Liver (tissue), 9 donors: Measurements from ENCODE around the gene COCH. TPM values are rescaled to one million over a fixed set of nuclear protein-coding genes. Genes with fewer than 3 reads are reported as not detected.

Experiments
- DNase-seq: peaks from one replicate; pipeline ENCODE4 v3.0.0-alpha.2; 2017; ENCODE audit warnings: low spot score
- H3K27ac ChIP-seq, 2 donors: one replicate each; pipeline ENCODE4 v1.7.0; 2013; ENCODE audit warnings: inconsistent platforms in 2 of 2, low read length in 2 of 2, control low read depth in 1 of 2, low read depth in 1 of 2, mild to moderate bottlenecking in 1 of 2
- H3K27me3 ChIP-seq, 4 donors: one replicate each; pipeline versions ENCODE4 v1.6.1 to v1.7.0; 2013; ENCODE audit warnings: low read length in 3 of 4, inconsistent platforms in 1 of 4, mild to moderate bottlenecking in 1 of 4, moderate library complexity in 1 of 4; ENCODE audit not compliant: control insufficient read depth in 4 of 4, insufficient read depth in 4 of 4
- H3K36me3 ChIP-seq, 4 donors: one replicate each; pipeline versions ENCODE4 v1.6.1 to v1.7.0; 2013; ENCODE audit warnings: low read length in 3 of 4, mild to moderate bottlenecking in 3 of 4, low read depth in 1 of 4, moderate library complexity in 1 of 4; ENCODE audit not compliant: control insufficient read depth in 4 of 4, insufficient read depth in 3 of 4
- H3K4me1 ChIP-seq, 4 donors: one replicate each; pipeline versions ENCODE4 v1.6.1 to v1.7.0; 2013; ENCODE audit warnings: low read length in 3 of 4, mild to moderate bottlenecking in 3 of 4, moderate library complexity in 1 of 4; ENCODE audit not compliant: control insufficient read depth in 4 of 4, insufficient read depth in 4 of 4
- H3K4me3 ChIP-seq, 3 donors: one replicate each; pipeline versions ENCODE4 v1.6.1 to v1.7.0; 2013; ENCODE audit warnings: low read length in 3 of 3, control low read depth in 1 of 3, low read depth in 1 of 3, mild to moderate bottlenecking in 1 of 3
- H3K9ac ChIP-seq, 2 donors: one replicate each; pipeline ENCODE4 v1.7.0; 2013; ENCODE audit warnings: low read length in 2 of 2, mild to moderate bottlenecking in 2 of 2, moderate library complexity in 2 of 2, control low read depth in 1 of 2, low read depth in 1 of 2
- H3K9me3 ChIP-seq, 4 donors: one replicate each; pipeline versions ENCODE4 v1.6.1 to v1.7.0; 2013; ENCODE audit warnings: low read length in 3 of 4; ENCODE audit not compliant: control insufficient read depth in 4 of 4
- EGR1 ChIP-seq, 2 donors: IDR thresholded peaks; 2 replicates each; pipeline ENCODE4 v1.6.1; 2016 to 2018; ENCODE audit warnings: antibody characterized with exemption in 2 of 2, low read depth in 2 of 2
- FOXA1 ChIP-seq: IDR thresholded peaks from 2 replicates; pipeline ENCODE4 v1.6.1; 2016; ENCODE audit warnings: antibody characterized with exemption
- HNF4A ChIP-seq, 2 donors: conservative IDR thresholded peaks; 2 replicates each; pipeline ENCODE4 v1.6.1; 2016; ENCODE audit warnings: antibody characterized with exemption in 2 of 2, mild to moderate bottlenecking in 2 of 2
- HNF4G ChIP-seq: IDR thresholded peaks from 2 replicates; pipeline ENCODE4 v1.6.1; 2016; ENCODE audit warnings: antibody characterized with exemption
- RXRA ChIP-seq, 2 donors: IDR thresholded peaks; 2 replicates each; pipeline ENCODE4 v1.6.1; 2017 to 2018; ENCODE audit warnings: antibody characterized with exemption in 2 of 2, mild to moderate bottlenecking in 1 of 2
- SP1 ChIP-seq: IDR thresholded peaks from 2 replicates; pipeline ENCODE4 v1.6.1; 2018; ENCODE audit warnings: antibody characterized with exemption, mild to moderate bottlenecking
- TAF1 ChIP-seq: conservative IDR thresholded peaks from 2 replicates; pipeline ENCODE4 v1.6.1; 2016; ENCODE audit warnings: antibody characterized with exemption, mild to moderate bottlenecking
- YY1 ChIP-seq: IDR thresholded peaks from 2 replicates; pipeline ENCODE4 v1.6.1; 2016; ENCODE audit warnings: antibody characterized with exemption, mild to moderate bottlenecking
- WGBS: extraction: QIAGEN DNeasy Blood & Tissue Kit; methylation state at CpG from one replicate; pipeline ENCODE4 v1.1.7; 2013; 5-methylcytosine and 5-hydroxymethylcytosine counted together
- polyA plus RNA-seq, 2 donors: library from polyadenylated mRNA; stranded (reverse) in 1 of 2; unstranded in 1 of 2; fragments of 200-250 nt in 1 of 2; fragments of >200 nt in 1 of 2; fragmentation: Nextera tagmentation in 1 of 2; extraction: Ambion mirVana in 1 of 2; gene quantifications; one replicate each; pipeline versions ENCODE4 v1.2.1 to v1.2.3, GENCODE V29; 2013 to 2015
- total RNA-seq, 2 donors: library from RNA; depleted of rRNA; stranded (reverse); fragments of >200 nt; gene quantifications; one replicate each; pipeline ENCODE4 v1.2.3, GENCODE V29; 2014
- TF ChIP-seq, protein P1 (sequence below): IDR thresholded peaks from 2 replicates; pipeline ENCODE4 v1.6.1; 2016; ENCODE audit warnings: antibody characterized with exemption, mild to moderate bottlenecking
- TF ChIP-seq, protein P2 (sequence below): IDR thresholded peaks from 2 replicates; pipeline ENCODE4 v1.6.1; 2016; ENCODE audit warnings: antibody characterized with exemption
- TF ChIP-seq, protein P3 (sequence below): IDR thresholded peaks from 2 replicates; pipeline ENCODE4 v1.6.1; 2016; ENCODE audit warnings: antibody characterized with exemption
- TF ChIP-seq, protein P4 (sequence below): fragments of 150-350 bp; IDR thresholded peaks from 2 replicates; pipeline ENCODE4 v1.5.1; 2017; ENCODE audit warnings: improper control_type of control experiment, low read depth, low read length; ENCODE audit not compliant: missing input control
- donor health status: healthy.
- donor health status: healthy.
- donor health status: healthy.
- donor health status: healthy.
- donor health status: healthy.

The COCH gene
- total and polyA plus RNA-seq, 4 donors = 0.33 to 2.5 (median 0.49) TPM

DNA sequence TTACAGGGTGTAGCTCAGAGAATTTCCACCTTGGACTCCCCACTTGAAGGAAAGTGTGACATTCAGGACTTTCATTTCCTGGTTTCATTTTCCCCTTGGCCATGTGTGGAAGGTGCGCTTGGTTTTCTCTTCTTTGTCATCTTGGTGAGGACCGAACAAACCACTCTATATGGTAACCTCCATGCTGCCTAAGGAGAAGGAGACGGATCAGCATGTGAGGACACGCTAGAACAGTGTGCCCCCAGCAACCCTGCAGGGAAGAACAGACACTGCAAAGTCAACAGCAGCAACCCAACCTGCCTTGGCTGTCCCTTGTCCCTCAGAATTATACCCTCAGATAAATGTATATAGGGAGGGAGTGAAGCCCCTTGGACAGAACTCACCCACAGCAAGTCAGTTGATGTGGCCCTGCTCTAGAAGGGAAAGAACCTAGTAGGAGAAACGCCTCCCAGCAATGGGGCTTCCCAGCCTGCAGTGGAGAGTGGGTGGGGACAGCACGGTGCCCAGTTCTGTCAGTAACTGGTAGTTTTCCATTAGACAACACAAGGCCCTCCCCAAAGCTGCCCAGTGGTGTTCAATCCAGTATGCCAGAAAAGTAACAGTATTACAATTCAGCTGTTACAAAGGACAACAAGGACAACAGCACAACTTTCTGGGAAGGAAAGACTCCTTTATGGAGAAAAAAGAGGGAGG, 18.9 kb upstream of the COCH start:
- TF ChIP-seq EGR1 (IDR thresholded peaks at IDR 0.05; ENCODE audit: low read depth in 2 of 2) (no peak), TAF1 (no peak), HNF4A (conservative IDR thresholded peaks at IDR 0.05) (no peak), YY1 (no peak), SP1 (no peak)
- TF ChIP-seq, protein P1, sequence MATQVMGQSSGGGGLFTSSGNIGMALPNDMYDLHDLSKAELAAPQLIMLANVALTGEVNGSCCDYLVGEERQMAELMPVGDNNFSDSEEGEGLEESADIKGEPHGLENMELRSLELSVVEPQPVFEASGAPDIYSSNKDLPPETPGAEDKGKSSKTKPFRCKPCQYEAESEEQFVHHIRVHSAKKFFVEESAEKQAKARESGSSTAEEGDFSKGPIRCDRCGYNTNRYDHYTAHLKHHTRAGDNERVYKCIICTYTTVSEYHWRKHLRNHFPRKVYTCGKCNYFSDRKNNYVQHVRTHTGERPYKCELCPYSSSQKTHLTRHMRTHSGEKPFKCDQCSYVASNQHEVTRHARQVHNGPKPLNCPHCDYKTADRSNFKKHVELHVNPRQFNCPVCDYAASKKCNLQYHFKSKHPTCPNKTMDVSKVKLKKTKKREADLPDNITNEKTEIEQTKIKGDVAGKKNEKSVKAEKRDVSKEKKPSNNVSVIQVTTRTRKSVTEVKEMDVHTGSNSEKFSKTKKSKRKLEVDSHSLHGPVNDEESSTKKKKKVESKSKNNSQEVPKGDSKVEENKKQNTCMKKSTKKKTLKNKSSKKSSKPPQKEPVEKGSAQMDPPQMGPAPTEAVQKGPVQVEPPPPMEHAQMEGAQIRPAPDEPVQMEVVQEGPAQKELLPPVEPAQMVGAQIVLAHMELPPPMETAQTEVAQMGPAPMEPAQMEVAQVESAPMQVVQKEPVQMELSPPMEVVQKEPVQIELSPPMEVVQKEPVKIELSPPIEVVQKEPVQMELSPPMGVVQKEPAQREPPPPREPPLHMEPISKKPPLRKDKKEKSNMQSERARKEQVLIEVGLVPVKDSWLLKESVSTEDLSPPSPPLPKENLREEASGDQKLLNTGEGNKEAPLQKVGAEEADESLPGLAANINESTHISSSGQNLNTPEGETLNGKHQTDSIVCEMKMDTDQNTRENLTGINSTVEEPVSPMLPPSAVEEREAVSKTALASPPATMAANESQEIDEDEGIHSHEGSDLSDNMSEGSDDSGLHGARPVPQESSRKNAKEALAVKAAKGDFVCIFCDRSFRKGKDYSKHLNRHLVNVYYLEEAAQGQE = no peak
- Histone ChIP-seq H3K4me3 (no peak overlapping the region), H3K9me3 (no peaks in the 10 kb centered on the region), H3K4me1 (no peaks in the 10 kb centered on the region), H3K27me3 (no peaks in the 10 kb centered on the region), H3K27ac (no peak overlapping the region), H3K9ac (no peak overlapping the region), H3K36me3 (no peaks in the 10 kb centered on the region)
- no peak for DNase-seq
- 92% methylated on average over 6 of the region's 6 CpGs for WGBS

DNA sequence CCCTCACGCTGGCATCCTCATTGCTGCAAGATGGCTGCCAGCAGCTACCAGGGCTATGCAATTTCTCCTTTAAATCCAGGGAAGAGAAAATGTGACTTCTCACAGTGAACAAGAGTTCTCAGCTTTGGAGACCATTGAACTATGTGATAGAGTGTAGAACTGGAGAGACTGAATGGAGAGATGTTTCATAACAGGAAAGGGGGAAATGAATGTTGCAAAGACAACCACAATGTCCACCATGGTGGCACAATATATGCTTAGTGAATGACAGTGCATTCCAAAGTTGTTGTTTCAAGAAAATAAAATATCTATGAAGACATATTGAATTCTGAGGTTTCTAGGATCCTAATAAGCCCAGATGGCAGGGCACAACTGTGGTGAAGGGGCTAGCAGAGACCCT, 13.2 kb upstream of the COCH start:
- H3K27ac ChIP-seq = no peak overlapping the region

More for the DNA sequence above, 13.2 kb upstream of the COCH start:
- DNase-seq = no peak
- Histone ChIP-seq H3K4me3 (no peak overlapping the region), H3K4me1 (no peaks in the 10 kb centered on the region), H3K27me3 (no peaks in the 10 kb centered on the region), H3K36me3 (no peaks in the 10 kb centered on the region), H3K9me3 (no peaks in the 10 kb centered on the region), H3K9ac (no peak overlapping the region)
- 56% methylated on average over 1 of the region's 1 CpG for WGBS
- no peak for TF ChIP-seq FOXA1
- TF ChIP-seq EGR1 (IDR thresholded peaks at IDR 0.05; ENCODE audit: low read depth in 2 of 2) = no peak
- TF ChIP-seq RXRA (IDR thresholded peaks at IDR 0.05) = no peak
- TF ChIP-seq HNF4A (conservative IDR thresholded peaks at IDR 0.05) = no peak
- TF ChIP-seq, protein P2, sequence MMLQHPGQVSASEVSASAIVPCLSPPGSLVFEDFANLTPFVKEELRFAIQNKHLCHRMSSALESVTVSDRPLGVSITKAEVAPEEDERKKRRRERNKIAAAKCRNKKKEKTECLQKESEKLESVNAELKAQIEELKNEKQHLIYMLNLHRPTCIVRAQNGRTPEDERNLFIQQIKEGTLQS = no peak
- TF ChIP-seq, protein P3, sequence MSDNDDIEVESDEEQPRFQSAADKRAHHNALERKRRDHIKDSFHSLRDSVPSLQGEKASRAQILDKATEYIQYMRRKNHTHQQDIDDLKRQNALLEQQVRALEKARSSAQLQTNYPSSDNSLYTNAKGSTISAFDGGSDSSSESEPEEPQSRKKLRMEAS = no peak
- no peak for TF ChIP-seq SP1
- TF ChIP-seq HNF4G = no peak
- no peak for TF ChIP-seq YY1
- TF ChIP-seq, protein P4, sequence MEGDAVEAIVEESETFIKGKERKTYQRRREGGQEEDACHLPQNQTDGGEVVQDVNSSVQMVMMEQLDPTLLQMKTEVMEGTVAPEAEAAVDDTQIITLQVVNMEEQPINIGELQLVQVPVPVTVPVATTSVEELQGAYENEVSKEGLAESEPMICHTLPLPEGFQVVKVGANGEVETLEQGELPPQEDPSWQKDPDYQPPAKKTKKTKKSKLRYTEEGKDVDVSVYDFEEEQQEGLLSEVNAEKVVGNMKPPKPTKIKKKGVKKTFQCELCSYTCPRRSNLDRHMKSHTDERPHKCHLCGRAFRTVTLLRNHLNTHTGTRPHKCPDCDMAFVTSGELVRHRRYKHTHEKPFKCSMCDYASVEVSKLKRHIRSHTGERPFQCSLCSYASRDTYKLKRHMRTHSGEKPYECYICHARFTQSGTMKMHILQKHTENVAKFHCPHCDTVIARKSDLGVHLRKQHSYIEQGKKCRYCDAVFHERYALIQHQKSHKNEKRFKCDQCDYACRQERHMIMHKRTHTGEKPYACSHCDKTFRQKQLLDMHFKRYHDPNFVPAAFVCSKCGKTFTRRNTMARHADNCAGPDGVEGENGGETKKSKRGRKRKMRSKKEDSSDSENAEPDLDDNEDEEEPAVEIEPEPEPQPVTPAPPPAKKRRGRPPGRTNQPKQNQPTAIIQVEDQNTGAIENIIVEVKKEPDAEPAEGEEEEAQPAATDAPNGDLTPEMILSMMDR = no peak
